GM19468 (cell line): ENCODE measurements around the gene ERVV-1.
"Not testable (repeated sequence)": the region's sequence is repeated elsewhere in the genome, so short reads cannot be mapped to it uniquely, and the experiment has no call there.

Source experiments
- ATAC-seq: cut with Tn5 transposase; IDR thresholded peaks from one replicate; pipeline ENCODE4 v1.9.1; 2021; ENCODE audit warnings: mild to moderate bottlenecking, moderate library complexity, moderate number of reproducible peaks; ENCODE audit not compliant: unreplicated experiment; ENCODE audit errors: extremely low read depth

Gene ERVV-1

GRCh38 chr19:53015730-53016129, 2.0 kb downstream of the ERVV-1 start:
- no peak for ATAC-seq

- ATAC-seq, result no peak
Observed at GRCh38 chr19:53019684-53020083, 6.0 kb downstream of the ERVV-1 start.

- not testable (repeated sequence) for ATAC-seq
Observed at GRCh38 chr19:53028306-53028705, 14.6 kb downstream of the ERVV-1 start.

GRCh38 chr19:53034054-53034453, 20.3 kb downstream of the ERVV-1 start:
- no peak for ATAC-seq

- no peak for ATAC-seq
Observed at GRCh38 chr19:53034948-53035675, 21.4 kb downstream of the ERVV-1 start.

GRCh38 chr19:53037101-53038097, 23.7 kb downstream of the ERVV-1 start:
- no peak for ATAC-seq

- no peak for ATAC-seq
Observed at GRCh38 chr19:53041366-53041765, 27.6 kb downstream of the ERVV-1 start.

- no peak for ATAC-seq
Observed at GRCh38 chr19:53045536-53045935, 31.8 kb downstream of the ERVV-1 start.

GRCh38 chr19:53047379-53047778, 33.7 kb downstream of the ERVV-1 start:
- ATAC-seq, result no peak

- ATAC-seq, result no peak
Observed at GRCh38 chr19:53055117-53055516, 41.4 kb downstream of the ERVV-1 start.

- ATAC-seq, result no peak
Observed at GRCh38 chr19:53057904-53058580, 44.3 kb downstream of the ERVV-1 start.
